ENCODE data around the gene IL1RL2. TPM values are rescaled to one million over a fixed set of nuclear protein-coding genes. Genes with fewer than 3 reads are reported as not detected.

Gene IL1RL2
- total and polyA plus RNA-seq, 2 donors (not counting 1 experiment from before 2014, with no cell fraction given) = 0.28 to 2.6 TPM

DNA sequence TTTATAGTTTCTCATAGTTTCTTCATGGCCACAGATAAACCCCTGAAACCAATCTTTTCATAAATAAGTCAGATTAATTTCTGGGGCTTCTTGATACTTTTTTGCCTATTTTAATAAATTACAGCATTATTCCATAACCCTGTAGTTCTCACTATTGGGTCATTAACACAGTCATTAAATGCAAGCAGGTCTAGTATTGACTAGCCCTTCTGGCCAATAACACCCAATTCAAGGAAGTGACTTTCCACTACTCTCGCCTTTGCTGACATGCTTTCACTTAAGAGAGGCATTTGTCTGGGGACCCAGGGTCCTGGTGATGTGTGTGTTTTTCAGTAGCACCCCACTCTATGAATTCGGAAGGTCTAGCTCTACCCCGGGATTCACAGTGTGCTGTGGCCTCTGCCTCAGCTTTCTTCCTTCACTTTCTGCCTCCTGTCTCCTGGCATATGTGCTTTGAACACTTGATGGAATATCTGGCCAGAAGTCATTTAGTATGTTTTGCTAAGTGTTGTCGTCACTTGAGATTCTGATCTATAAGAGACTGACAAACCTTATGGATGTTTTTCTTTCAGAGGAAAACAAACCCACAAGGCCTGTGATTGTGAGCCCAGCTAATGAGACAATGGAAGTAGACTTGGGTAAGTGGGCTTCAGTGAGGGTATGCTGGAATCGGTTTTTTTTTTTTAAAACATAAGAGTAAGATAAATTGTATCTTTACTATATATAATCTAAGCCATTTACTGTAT is 18.6 kb upstream of the IL1RL2 start:
- DNase-seq (ENCODE audit: low read depth in 2 of 2) = no peak
- Histone ChIP-seq H3K27ac (ENCODE audit: insufficient read depth, low read length) (no peak overlapping the region), H3K27me3 (ENCODE audit: control insufficient read depth, insufficient read depth, low read length) (no peaks in the 10 kb centered on the region), H3K79me2 (ENCODE audit: control insufficient read depth, insufficient read depth, low read length) (no peaks in the 10 kb centered on the region), H3K4me2 (ENCODE audit: extremely low read depth, insufficient read depth, low read length) (no peak overlapping the region), H2AFZ (ENCODE audit: low read length) (no peak overlapping the region), H3K36me3 (ENCODE audit: control insufficient read depth, insufficient read depth, low read length) (peaks cover 5% of the 10 kb centered on the region), H3K9me3 (ENCODE audit: control insufficient read depth, insufficient read depth, low read depth, low read length) (no peaks in the 10 kb centered on the region), H4K20me1 (ENCODE audit: control insufficient read depth, extremely low read depth, insufficient read depth, low read length) (no peaks in the 10 kb centered on the region), H3K4me1 (ENCODE audit: control insufficient read depth, extremely low read depth, insufficient read depth, low read length) (peaks cover 3% of the 10 kb centered on the region), H3K9ac (ENCODE audit: insufficient read depth, low read length) (no peak overlapping the region), H3K4me3 (replicated peaks in 1 of 4; ENCODE audit: control extremely low read depth in 1 of 4, insufficient read depth in 1 of 4, low read depth in 3 of 4, low read length in 4 of 4) (no peak overlapping the region)
- TF ChIP-seq EZH2 (IDR thresholded peaks at IDR 0.05; ENCODE audit: low read length, missing control alignments) (no peak), CTCF (conservative IDR thresholded peaks at IDR 0.05 in 1 of 2, IDR thresholded peaks at IDR 0.05 in 1 of 2; ENCODE audit: low read depth in 1 of 2, low read length in 2 of 2) (no peak)

DNA sequence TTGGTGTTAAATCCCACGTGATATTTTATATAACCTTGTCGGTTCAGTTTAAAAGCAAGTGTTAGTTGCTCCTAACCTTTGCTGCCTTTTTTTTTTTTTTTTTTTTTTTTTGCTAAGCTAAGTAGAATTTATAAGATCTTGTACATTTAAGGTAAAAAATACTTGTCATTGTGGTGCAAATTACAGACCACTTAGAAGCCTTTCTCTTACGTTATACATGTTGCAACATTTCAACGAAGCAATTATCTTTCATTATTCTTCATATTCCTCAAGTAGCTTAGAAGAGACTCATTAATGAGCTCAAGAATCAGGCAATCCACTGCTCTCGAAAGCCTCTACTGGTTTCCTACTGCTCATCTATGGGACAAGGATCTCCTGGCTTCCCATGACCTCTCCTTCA is 14.9 kb upstream of the IL1RL2 start:
- Histone ChIP-seq H3K79me2 (ENCODE audit: control insufficient read depth, insufficient read depth, low read length) (no peaks in the 10 kb centered on the region), H3K4me3 (replicated peaks in 1 of 4; ENCODE audit: control extremely low read depth in 1 of 4, insufficient read depth in 1 of 4, low read depth in 3 of 4, low read length in 4 of 4) (no peak overlapping the region), H3K9me3 (ENCODE audit: control insufficient read depth, insufficient read depth, low read depth, low read length) (no peaks in the 10 kb centered on the region), H3K4me1 (ENCODE audit: control insufficient read depth, extremely low read depth, insufficient read depth, low read length) (no peaks in the 10 kb centered on the region), H3K9ac (ENCODE audit: insufficient read depth, low read length) (no peak overlapping the region), H3K4me2 (ENCODE audit: extremely low read depth, insufficient read depth, low read length) (no peak overlapping the region), H4K20me1 (ENCODE audit: control insufficient read depth, extremely low read depth, insufficient read depth, low read length) (no peaks in the 10 kb centered on the region), H3K36me3 (ENCODE audit: control insufficient read depth, insufficient read depth, low read length) (peaks cover 7% of the 10 kb centered on the region), H2AFZ (ENCODE audit: low read length) (no peak overlapping the region), H3K27ac (ENCODE audit: insufficient read depth, low read length) (no peak overlapping the region), H3K27me3 (ENCODE audit: control insufficient read depth, insufficient read depth, low read length) (no peaks in the 10 kb centered on the region)
- TF ChIP-seq EZH2 (IDR thresholded peaks at IDR 0.05; ENCODE audit: low read length, missing control alignments) = no peak
- no peak for TF ChIP-seq CTCF (conservative IDR thresholded peaks at IDR 0.05 in 1 of 2, IDR thresholded peaks at IDR 0.05 in 1 of 2; ENCODE audit: low read depth in 1 of 2, low read length in 2 of 2)
- DNase-seq (ENCODE audit: low read depth in 2 of 2) = no peak

- Histone ChIP-seq H3K79me2 (ENCODE audit: control insufficient read depth, insufficient read depth, low read length) (no peaks in the 10 kb centered on the region), H2AFZ (ENCODE audit: low read length) (no peak overlapping the region), H3K4me1 (ENCODE audit: control insufficient read depth, extremely low read depth, insufficient read depth, low read length) (no peaks in the 10 kb centered on the region), H3K36me3 (ENCODE audit: control insufficient read depth, insufficient read depth, low read length) (peaks cover 12% of the 10 kb centered on the region), H3K9ac (ENCODE audit: insufficient read depth, low read length) (no peak overlapping the region), H3K27me3 (ENCODE audit: control insufficient read depth, insufficient read depth, low read length) (no peaks in the 10 kb centered on the region), H3K9me3 (ENCODE audit: control insufficient read depth, insufficient read depth, low read depth, low read length) (no peaks in the 10 kb centered on the region), H3K4me3 (replicated peaks in 1 of 4; ENCODE audit: control extremely low read depth in 1 of 4, insufficient read depth in 1 of 4, low read depth in 3 of 4, low read length in 4 of 4) (no peak overlapping the region), H3K27ac (ENCODE audit: insufficient read depth, low read length) (no peak overlapping the region), H4K20me1 (ENCODE audit: control insufficient read depth, extremely low read depth, insufficient read depth, low read length) (no peaks in the 10 kb centered on the region), H3K4me2 (ENCODE audit: extremely low read depth, insufficient read depth, low read length) (no peak overlapping the region)
- DNase-seq (ENCODE audit: low read depth in 2 of 2) = no peak
- TF ChIP-seq EZH2 (IDR thresholded peaks at IDR 0.05; ENCODE audit: low read length, missing control alignments) (no peak), CTCF (conservative IDR thresholded peaks at IDR 0.05 in 1 of 2, IDR thresholded peaks at IDR 0.05 in 1 of 2; ENCODE audit: low read depth in 1 of 2, low read length in 2 of 2) (no peak)
Measured at GRCh38 chr2:102172745-102173144, 14.1 kb upstream of the IL1RL2 start.

Measured in fibroblast of lung (primary cell).